PC-3 (cell line): ENCODE measurements around the gene ADAM19. TPM values are rescaled to one million over a fixed set of nuclear protein-coding genes. Genes with fewer than 3 reads are reported as not detected.

Experiments
- ATAC-seq: fragments of 200-7000 bp; cut with Tn5 transposase; 2 replicates; pipeline ENCODE4 v1.9.1; 2020; ENCODE audit warnings: mild to moderate bottlenecking, moderate library complexity
- BruUV-seq: library from RNA; stranded (reverse); fragments of 400-500 nt; replicated peaks from 2 replicates; lab custom pipeline; 2021; lab: Mats Ljungman, UMichigan
- CTCF ChIA-PET: fragments of 300-600 bp; sonication (Branson Sonifier 250); formaldehyde crosslinking; loops from one replicate; lab custom pipeline; 2022; ENCODE audit warnings: antibody characterized with exemption; lab: Charles Lee
- POLR2A ChIA-PET: fragments of 300-600 bp; sonication (Branson Sonifier 250); formaldehyde crosslinking; loops from one replicate; lab custom pipeline; 2022; ENCODE audit warnings: antibody characterized with exemption; ENCODE audit not compliant: unreplicated experiment; lab: Charles Lee
- DNase-seq: peaks from one replicate; pipeline ENCODE4 v3.0.0-alpha.2; 2015
- H2AFZ ChIP-seq: fragments of 300-600 bp; sonication (generic); 2 replicates; pipeline ENCODE4 v1.6.0; 2016; ENCODE audit warnings: antibody characterized with exemption, low read length
- H3F3A ChIP-seq: fragments of 300-600 bp; sonication (generic); one replicate; pipeline ENCODE4 v1.6.0; 2017; ENCODE audit warnings: antibody characterized with exemption, low read length, control low read depth, mild to moderate bottlenecking; ENCODE audit not compliant: unreplicated experiment
- H3K27ac ChIP-seq: fragments of 300-600 bp; sonication (generic); 2 replicates; pipeline ENCODE4 v1.5.1; 2016; ENCODE audit warnings: mild to moderate bottlenecking, low read length
- H3K27me3 ChIP-seq: fragments of 300-600 bp; sonication (generic); 2 replicates; pipeline ENCODE4 v1.6.1; 2016; ENCODE audit warnings: low read length, mixed read lengths
- H3K36me3 ChIP-seq: fragments of 300-600 bp; sonication (generic); 2 replicates; pipeline ENCODE4 v1.6.1; 2016; ENCODE audit warnings: low read depth, mixed run types, low read length, mixed read lengths
- H3K4me1 ChIP-seq: fragments of 300-600 bp; sonication (generic); 2 replicates; pipeline ENCODE4 v1.5.1; 2016; ENCODE audit warnings: low read length; ENCODE audit not compliant: insufficient read depth
- H3K4me2 ChIP-seq: fragments of 300-600 bp; sonication (generic); 2 replicates; pipeline ENCODE4 v1.6.0; 2016; ENCODE audit warnings: low read length
- H3K4me3 ChIP-seq: fragments of 300-600 bp; sonication (generic); 2 replicates; pipeline ENCODE4 v1.5.1; 2016; ENCODE audit warnings: mild to moderate bottlenecking, low read length, mixed read lengths
- H3K79me2 ChIP-seq: fragments of 300-600 bp; sonication (generic); 2 replicates; pipeline ENCODE4 v1.6.1; 2017; ENCODE audit warnings: low read length, mixed read lengths
- H3K9ac ChIP-seq: fragments of 300-600 bp; sonication (generic); 2 replicates; pipeline ENCODE4 v1.6.0; 2016; ENCODE audit warnings: mild to moderate bottlenecking, low read length
- H3K9me2 ChIP-seq: fragments of 300-600 bp; sonication (generic); replicated peaks from 2 replicates; pipeline ENCODE4 v1.6.1; 2016; ENCODE audit warnings: mixed run types, low read length, mixed read lengths
- H3K9me3 ChIP-seq: fragments of 300-600 bp; sonication (generic); 2 replicates; pipeline ENCODE4 v1.6.1; 2016; ENCODE audit warnings: low read length, mixed read lengths
- H4K20me1 ChIP-seq: fragments of 300-600 bp; sonication (generic); 2 replicates; pipeline ENCODE4 v1.6.1; 2016; ENCODE audit warnings: low read length, mixed read lengths
- CTCF ChIP-seq: fragments of 300-600 bp; sonication (generic); conservative IDR thresholded peaks from 2 replicates; pipeline ENCODE4 v1.5.1; 2017; ENCODE audit warnings: antibody characterized with exemption, low read depth, mild to moderate bottlenecking, low read length
- EZH2 ChIP-seq: fragments of 300-600 bp; sonication (generic); IDR thresholded peaks from one replicate; pipeline ENCODE4 v1.6.1; 2017; ENCODE audit warnings: antibody characterized with exemption, mild to moderate bottlenecking, low read length; ENCODE audit not compliant: unreplicated experiment
- EZH2phosphoT487 ChIP-seq: fragments of 300-600 bp; sonication (generic); IDR thresholded peaks from 2 replicates; pipeline ENCODE4 v1.6.1; 2018; ENCODE audit warnings: mild to moderate bottlenecking, antibody characterized with exemption, low read length, borderline replicate concordance
- intact Hi-C: fragments of 100-400 bp; cut with micrococcal nuclease; formaldehyde crosslinking; loops from 2 replicates; pipeline ENCODE4 v1.9.0; 2023
- total RNA-seq: library from RNA; depleted of rRNA; stranded (reverse); fragments of >200 nt; gene quantifications from 2 replicates; pipeline ENCODE4 v1.2.3, GENCODE V29; 2014

Gene ADAM19
- total RNA-seq, 1 experiment from 2014 or later = 115 TPM

- CTCF ChIA-PET = no interaction called here
- Histone ChIP-seq H3K79me2 (no peaks in the 10 kb centered on the region), H4K20me1 (no peaks in the 10 kb centered on the region), H3F3A (no peaks in the 10 kb centered on the region), H3K36me3 (no peaks in the 10 kb centered on the region), H2AFZ (no peak overlapping the region), H3K9ac (no peak overlapping the region), H3K4me1 (peaks cover 9% of the 10 kb centered on the region; the same call in 1 of the 2 replicates), H3K9me2 (no peaks in the 10 kb centered on the region), H3K27me3 (no peaks in the 10 kb centered on the region), H3K9me3 (no peaks in the 10 kb centered on the region), H3K4me3 (no peak overlapping the region), H3K27ac (no peak overlapping the region), H3K4me2 (no peak overlapping the region)
- no peak for DNase-seq
- TF ChIP-seq EZH2 (no peak), CTCF (no peak), EZH2phosphoT487 (no peak)
- BruUV-seq = no TSS peak
- intact Hi-C loops = no loop called here
- POLR2A ChIA-PET = no interaction called here
- ATAC-seq = no peak
Observed at GRCh38 chr5:157446412-157446935, 129.1 kb downstream of the ADAM19 start.

GRCh38 chr5:157445745-157446411, 129.7 kb downstream of the ADAM19 start:
- DNase-seq (no peak), ATAC-seq (no peak)
- H3K79me2 ChIP-seq = no peaks in the 10 kb centered on the region
- H4K20me1 ChIP-seq = no peaks in the 10 kb centered on the region
- ChIA-PET POLR2A (no interaction called here), CTCF (no interaction called here)
- no peak overlapping the region for H3K9ac ChIP-seq
- no peak overlapping the region for H2AFZ ChIP-seq
- intact Hi-C loops = no loop called here
- H3K9me2 ChIP-seq = no peaks in the 10 kb centered on the region
- H3K4me1 ChIP-seq = peaks cover 9% of the 10 kb centered on the region; the same call in 1 of the 2 replicates
- H3F3A ChIP-seq = no peaks in the 10 kb centered on the region
- no peaks in the 10 kb centered on the region for H3K36me3 ChIP-seq
- H3K4me3 ChIP-seq = no peak overlapping the region
- BruUV-seq = no TSS peak
- no peak overlapping the region for H3K27ac ChIP-seq
- H3K9me3 ChIP-seq = no peaks in the 10 kb centered on the region
- H3K4me2 ChIP-seq = no peak overlapping the region
- TF ChIP-seq EZH2phosphoT487 = no peak
- TF ChIP-seq EZH2 = no peak
- no peak for TF ChIP-seq CTCF
- H3K27me3 ChIP-seq = no peaks in the 10 kb centered on the region

- BruUV-seq = no TSS peak
Observed at GRCh38 chr5:157444224-157444623, 131.4 kb downstream of the ADAM19 start.

More at GRCh38 chr5:157444224-157444623, 131.4 kb downstream of the ADAM19 start:
- intact Hi-C loops = no loop called here
- ATAC-seq = no peak
- Histone ChIP-seq H3F3A (no peaks in the 10 kb centered on the region), H3K27me3 (no peaks in the 10 kb centered on the region), H3K36me3 (no peaks in the 10 kb centered on the region), H3K4me3 (no peak overlapping the region), H2AFZ (no peak overlapping the region), H3K79me2 (no peaks in the 10 kb centered on the region), H3K9me3 (no peaks in the 10 kb centered on the region), H3K27ac (no peak overlapping the region), H3K4me2 (no peak overlapping the region), H4K20me1 (no peaks in the 10 kb centered on the region), H3K9ac (no peak overlapping the region), H3K9me2 (no peaks in the 10 kb centered on the region), H3K4me1 (peaks cover 9% of the 10 kb centered on the region; the same call in 1 of the 2 replicates)
- TF ChIP-seq EZH2phosphoT487 = no peak
- TF ChIP-seq CTCF = no peak
- no peak for TF ChIP-seq EZH2
- POLR2A ChIA-PET = no interaction called here
- CTCF ChIA-PET = no interaction called here
- DNase-seq = no peak
